HG02623 (cell line): ENCODE data around the gene ADCY1.

Experiments
- ATAC-seq: cut with Tn5 transposase; IDR thresholded peaks from one replicate; pipeline ENCODE4 v1.9.1; 2021; ENCODE audit warnings: moderate library complexity; ENCODE audit not compliant: unreplicated experiment

ADCY1 gene

DNA sequence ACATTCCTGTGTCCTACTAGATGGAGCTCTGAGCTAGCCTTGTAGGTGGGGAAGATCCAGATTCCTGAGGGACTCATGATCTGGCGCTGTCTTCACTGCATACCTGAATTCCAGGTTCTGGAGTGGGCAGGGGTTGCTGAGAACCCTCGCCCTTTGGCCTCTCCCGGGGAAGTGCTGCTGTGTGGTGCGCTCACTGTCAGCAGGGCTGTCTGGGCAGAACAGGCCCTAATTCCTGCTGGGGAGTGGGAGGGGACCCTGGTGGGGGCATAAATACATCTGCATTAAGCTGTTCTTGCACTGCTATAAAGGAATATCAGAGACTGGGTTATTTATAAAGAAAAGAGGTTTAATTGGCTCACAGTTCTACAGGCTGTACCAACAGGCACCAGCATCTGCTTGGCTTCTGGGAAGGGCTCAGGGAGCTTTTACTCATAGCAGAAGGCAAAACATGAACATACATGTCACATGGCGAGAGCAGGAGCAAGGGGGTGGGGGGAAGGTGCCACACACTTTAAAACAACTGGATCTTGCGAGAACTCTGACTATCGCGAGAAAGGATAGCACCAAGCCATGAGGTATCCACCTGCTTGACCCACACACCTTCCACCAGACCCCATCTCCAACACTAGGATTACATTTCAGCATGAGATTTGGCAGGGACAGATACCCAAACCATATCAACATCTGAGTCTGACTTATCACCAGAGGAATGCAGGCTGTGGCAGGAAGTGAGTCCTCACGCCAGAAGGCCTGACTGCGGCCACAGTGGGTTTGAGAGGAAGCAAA is 115.0 kb downstream of the ADCY1 start:
- no peak for ATAC-seq

GRCh38 chr7:45689797-45690761 is 115.9 kb downstream of the ADCY1 start:
- no peak for ATAC-seq

GRCh38 chr7:45690762-45691150 is 116.6 kb downstream of the ADCY1 start:
- ATAC-seq = no peak

DNA sequence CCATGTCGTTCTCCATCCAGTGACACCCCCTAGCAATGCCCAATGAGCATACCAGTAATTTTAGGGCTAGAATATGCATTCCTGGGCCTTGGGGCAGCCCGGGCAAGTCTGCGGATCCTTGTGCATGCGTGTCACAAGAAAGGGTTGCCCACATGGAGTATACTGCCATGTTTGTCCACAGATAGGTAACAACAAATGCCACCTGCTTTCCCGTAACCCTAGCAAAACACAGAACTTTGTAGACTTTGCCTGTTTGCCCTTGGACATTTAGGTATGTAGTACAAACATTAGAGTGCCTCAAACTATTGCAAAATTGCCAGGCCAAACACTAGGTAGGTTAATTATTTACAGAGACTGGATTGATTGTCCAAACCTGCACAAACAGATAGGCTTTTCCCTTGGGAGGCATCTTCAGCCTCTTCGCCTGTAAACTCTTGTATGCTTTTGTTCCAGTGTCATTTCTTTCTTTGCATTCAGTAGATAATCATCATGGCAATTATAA is 117.0 kb downstream of the ADCY1 start:
- ATAC-seq = no peak

DNA sequence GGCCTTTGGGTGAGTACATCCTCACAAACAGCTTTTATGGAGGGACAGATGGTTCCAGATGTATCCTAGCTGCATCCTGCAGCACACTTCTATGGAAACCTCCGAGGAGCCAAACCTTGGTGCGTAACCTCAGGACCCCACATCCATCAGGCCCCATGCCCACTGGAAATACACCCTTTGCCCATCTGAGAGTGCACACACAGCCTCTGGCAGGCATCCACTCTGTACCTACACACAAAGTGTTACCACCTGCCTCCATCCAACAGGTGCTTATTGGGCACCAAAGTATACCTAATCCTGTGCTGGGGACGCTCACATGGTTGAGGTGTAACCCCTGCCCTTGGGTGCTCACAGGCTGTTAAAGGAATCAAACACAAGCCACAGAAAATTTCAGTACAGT is 117.9 kb downstream of the ADCY1 start:
- ATAC-seq = no peak

DNA sequence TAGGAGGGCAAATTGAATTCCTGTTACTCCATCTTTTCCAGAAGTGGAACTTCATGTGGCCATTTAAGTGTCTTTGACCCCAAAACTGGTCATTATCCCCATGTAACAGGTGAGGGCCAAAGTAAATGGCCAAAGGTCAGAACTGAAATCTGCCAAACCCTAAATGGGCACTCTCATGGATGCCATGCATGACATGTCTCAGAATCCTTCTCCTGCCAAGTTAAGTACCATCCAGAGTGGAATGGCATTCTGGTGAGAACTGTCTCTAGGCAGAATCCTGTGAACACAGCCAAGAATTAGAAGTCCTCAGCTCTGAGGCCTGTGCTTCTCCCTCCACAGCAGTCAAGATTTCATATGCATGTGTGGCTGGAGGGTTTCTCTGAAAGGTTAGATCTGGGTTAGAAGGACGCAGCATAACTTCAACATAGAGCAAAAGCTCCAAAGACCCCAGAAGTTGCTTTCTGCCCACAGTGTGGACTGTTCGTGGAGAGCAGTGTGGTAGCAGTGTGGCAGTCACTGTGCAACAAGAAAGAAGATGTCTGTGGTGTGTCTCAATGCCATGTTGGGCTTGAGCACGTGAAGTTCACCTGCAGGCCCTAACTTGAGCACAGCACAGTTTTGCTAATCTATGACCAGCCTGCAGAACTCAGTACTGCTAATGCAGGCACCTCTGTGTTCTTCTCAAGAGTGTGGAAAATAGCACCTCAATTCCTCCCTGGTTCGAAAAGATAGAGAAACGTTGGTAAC is 121.3 kb downstream of the ADCY1 start:
- ATAC-seq = no peak

DNA sequence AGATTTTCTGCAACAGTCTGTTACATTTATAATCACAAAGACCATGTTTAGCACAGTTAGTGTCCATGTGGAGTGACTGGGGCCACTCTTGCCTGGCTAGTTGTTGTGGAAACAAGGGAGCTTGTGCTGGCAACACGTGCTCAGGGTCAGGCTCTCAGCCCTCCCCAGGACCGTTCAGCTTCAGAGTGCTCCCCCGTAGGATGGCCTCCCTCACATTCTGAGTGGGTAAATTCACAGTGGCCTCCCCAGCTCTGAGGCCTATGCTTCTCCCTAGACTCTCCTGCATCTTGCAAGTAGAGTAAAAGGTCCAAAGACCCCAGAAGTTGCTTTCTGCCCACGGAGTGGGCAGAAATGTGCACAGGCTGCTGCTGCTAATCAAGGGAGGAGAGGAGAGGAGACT is 122.3 kb downstream of the ADCY1 start:
- ATAC-seq = no peak

- no peak for ATAC-seq
Measured at GRCh38 chr7:45697576-45698136, 123.5 kb downstream of the ADCY1 start.

- no peak for ATAC-seq
Measured at GRCh38 chr7:45698303-45699014, 124.3 kb downstream of the ADCY1 start.

DNA sequence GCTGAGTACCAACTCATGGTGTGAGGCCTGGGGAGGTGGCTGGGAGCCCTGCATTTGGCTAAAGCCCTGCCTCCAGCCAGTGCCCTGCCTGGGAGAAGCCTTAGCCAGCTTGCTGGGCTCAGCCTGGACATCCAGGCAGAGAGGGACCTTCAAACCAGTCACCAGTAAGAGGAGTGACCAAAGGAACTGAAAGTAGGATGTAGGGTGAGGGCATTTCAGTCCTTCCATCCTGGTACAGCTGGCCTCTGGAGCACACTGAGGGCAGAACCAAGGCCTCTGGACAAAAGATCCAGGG is 124.8 kb downstream of the ADCY1 start:
- ATAC-seq = no peak

DNA sequence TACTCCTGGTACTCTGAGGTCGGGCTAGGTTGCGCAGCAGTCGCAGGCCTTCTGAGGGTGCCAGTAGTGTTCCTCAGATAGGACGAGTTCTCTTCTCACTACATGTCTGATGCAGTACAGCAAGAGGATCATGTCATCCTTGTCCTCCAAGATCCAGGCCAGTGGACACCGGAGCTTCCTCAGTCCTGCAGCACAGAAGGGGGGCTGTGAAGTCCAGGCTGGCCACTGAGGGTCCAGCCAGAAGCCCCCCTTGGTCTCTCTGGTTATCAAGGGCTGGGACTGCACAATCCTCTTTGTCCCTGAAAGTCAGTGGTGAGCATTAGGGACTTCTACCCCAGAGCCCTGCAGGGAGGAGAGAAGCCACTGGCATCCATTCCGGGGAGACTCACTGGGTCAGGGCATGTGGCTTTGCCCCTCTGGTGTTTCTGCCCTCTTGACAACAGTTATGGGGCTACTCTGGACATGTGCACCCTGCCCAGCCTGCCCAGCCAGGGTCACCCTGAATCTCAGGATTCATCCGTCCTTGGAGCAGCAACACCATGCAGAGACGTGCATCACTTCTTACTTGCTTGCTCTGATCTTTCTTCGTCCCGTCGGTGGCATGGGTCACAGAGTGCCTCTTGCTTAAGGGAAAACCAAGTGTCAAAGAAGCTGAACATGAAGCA is 125.7 kb downstream of the ADCY1 start:
- ATAC-seq = no peak

GRCh38 chr7:45700556-45700955 is 126.4 kb downstream of the ADCY1 start:
- ATAC-seq = no peak

DNA sequence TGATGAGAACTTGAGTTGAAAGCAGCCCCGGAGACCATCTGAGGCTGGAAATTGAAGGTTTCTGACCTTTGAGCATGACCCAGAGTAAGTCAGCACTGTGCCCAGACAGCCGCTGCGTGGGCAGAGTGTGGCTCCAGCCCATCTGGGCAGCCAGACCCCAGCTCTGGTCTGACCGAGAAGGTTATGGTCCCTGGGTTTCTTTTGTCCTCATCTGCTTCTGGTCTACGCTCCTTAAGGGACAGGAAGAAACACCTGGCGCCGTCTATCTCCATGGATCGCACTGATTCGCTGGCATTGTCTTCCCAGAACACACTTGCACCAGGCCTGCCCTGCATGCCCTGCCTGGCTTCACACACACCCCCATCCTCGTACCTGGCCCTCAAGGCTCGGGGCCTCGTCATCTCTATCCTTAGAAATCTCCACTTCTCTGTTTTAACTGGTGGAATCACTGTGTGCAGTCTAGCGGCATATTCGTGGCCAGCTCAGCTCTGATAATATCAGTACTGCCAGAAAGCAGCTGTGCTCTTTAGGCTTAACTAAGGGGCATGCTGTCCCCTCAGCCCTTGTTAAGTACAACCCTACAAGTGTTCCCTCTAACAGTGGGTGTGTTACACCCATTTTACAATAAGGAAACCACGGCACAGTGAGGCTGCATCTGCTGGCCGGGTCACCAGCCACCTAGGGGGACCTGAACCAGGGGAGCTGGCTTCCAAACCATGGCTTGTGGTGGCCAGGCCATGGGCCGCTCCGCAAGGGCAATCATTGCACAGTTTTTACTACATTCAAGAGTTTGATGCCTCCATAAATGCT is 127.7 kb downstream of the ADCY1 start:
- ATAC-seq = no peak

DNA sequence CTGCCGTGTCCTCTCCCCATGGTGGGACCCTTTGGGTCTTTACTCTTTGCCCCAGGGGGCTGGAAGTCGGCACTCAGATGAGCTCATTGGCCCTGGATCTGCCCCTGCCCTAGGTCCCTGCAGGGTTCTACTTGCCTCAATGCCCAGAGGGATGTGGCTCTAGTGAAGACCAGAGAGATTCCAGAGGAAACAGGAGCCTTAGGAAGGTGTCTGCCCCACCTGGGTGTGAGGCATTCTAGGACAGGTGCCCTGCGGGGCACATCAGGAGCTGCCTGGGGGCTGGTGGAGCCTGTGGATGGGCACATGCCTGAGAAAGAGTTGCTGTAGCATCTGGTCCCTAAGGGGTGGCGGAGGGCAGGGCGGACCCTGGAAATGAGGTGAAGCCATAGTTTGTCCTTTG is 128.6 kb downstream of the ADCY1 start:
- ATAC-seq = no peak

- ATAC-seq = no peak
Measured at GRCh38 chr7:45703373-45703821, 129.2 kb downstream of the ADCY1 start.

DNA sequence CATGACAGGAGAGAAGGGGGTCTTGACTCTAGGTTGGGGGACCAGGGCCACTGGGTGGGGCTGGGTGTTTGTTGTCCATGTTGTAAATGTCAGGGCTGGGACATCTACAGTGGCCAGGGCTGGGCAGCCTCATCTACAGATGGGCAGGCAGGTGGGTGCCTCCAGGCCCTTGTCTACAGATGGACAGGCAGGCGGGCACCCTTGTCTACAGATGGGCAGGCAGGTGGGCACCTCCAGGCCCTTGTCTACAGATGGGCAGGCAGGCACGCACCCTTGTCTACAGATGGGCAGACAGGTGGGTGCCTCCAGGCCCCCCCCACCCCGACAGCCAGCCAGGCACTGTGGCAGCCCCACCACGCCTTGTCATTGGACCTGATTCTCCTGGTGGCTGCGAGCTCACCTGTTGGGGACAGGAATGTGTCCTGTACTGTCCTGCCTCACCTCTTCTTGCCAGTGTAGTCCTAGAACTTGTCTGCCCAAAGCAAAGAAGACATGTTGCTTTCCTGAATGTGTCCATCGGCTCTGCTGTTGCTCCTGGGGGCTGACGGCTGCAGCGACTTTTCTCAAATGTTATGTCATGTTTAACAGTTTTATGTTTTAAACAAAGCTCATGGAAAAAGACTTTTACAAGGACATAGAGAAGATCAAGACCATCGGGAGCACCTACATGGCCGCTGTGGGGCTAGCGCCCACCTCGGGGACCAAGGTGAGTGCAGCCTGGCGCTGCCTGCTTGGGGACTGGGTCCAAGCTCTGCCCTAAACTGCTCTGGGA is 129.9 kb downstream of the ADCY1 start:
- no peak for ATAC-seq

GRCh38 chr7:45704683-45705016 is 130.5 kb downstream of the ADCY1 start:
- no peak for ATAC-seq
